HG03060 (cell line): ENCODE results near the gene RAB11A.

Experiments
- ATAC-seq: cut with Tn5 transposase; IDR thresholded peaks from one replicate; pipeline ENCODE4 v1.9.1; 2021; ENCODE audit warnings: low read depth, moderate number of reproducible peaks; ENCODE audit not compliant: unreplicated experiment

Gene RAB11A

GRCh38 chr15:65914386-65914785 is 45.1 kb downstream of the RAB11A start:
- ATAC-seq, result no peak

- ATAC-seq, result no peak
Measured at GRCh38 chr15:65914981-65915925, 46.0 kb downstream of the RAB11A start.

GRCh38 chr15:65916041-65916663 is 46.9 kb downstream of the RAB11A start:
- no peak for ATAC-seq

- peak; percentile 49 for ATAC-seq
Measured at GRCh38 chr15:65916664-65917406, 47.5 kb downstream of the RAB11A start.

GRCh38 chr15:65917407-65917756 is 48.1 kb downstream of the RAB11A start:
- no peak for ATAC-seq

GRCh38 chr15:65917936-65918335 is 48.6 kb downstream of the RAB11A start:
- no peak for ATAC-seq

GRCh38 chr15:65918357-65918920 is 49.1 kb downstream of the RAB11A start:
- no peak for ATAC-seq

GRCh38 chr15:65918945-65919344 is 49.7 kb downstream of the RAB11A start:
- ATAC-seq, result no peak

- no peak for ATAC-seq
Measured at GRCh38 chr15:65919353-65919752, 50.1 kb downstream of the RAB11A start.

GRCh38 chr15:65920121-65920520 is 50.8 kb downstream of the RAB11A start:
- no peak for ATAC-seq

- ATAC-seq, result no peak
Measured at GRCh38 chr15:65920825-65921309, 51.6 kb downstream of the RAB11A start.

GRCh38 chr15:65921780-65922179 is 52.5 kb downstream of the RAB11A start:
- ATAC-seq, result no peak

GRCh38 chr15:65922621-65923020 is 53.3 kb downstream of the RAB11A start:
- ATAC-seq, result no peak

- no peak for ATAC-seq
Measured at GRCh38 chr15:65923264-65923663, 54.0 kb downstream of the RAB11A start.

GRCh38 chr15:65924004-65924403 is 54.7 kb downstream of the RAB11A start:
- ATAC-seq, result no peak

- ATAC-seq, result no peak
Measured at GRCh38 chr15:65925338-65925737, 56.0 kb downstream of the RAB11A start.

- ATAC-seq, result no peak
Measured at GRCh38 chr15:65926459-65926858, 57.2 kb downstream of the RAB11A start.

GRCh38 chr15:65926899-65927298 is 57.6 kb downstream of the RAB11A start:
- no peak for ATAC-seq

- no peak for ATAC-seq
Measured at GRCh38 chr15:65927545-65927944, 58.3 kb downstream of the RAB11A start.

- no peak for ATAC-seq
Measured at GRCh38 chr15:65929573-65929972, 60.3 kb downstream of the RAB11A start.

- ATAC-seq, result no peak
Measured at GRCh38 chr15:65930134-65930533, 60.8 kb downstream of the RAB11A start.
